Sciatic nerve (tissue), 2 donors: ENCODE results near the gene ZNF837. TPM values are rescaled to one million over a fixed set of nuclear protein-coding genes. Genes with fewer than 3 reads are reported as not detected.
A peak's percentile ranks its signal among the peaks of the same experiment; 100 is the strongest.
"Not testable (repeated sequence)": the region's sequence is repeated elsewhere in the genome, so short reads cannot be mapped to it uniquely, and the experiment has no call there.

Experiments
- ATAC-seq: fragments of 200-7000 bp; cut with Tn5 transposase; one replicate; pipeline ENCODE4 v1.9.1; 2020; ENCODE audit warnings: mild to moderate bottlenecking, moderate library complexity
- DNase-seq: peaks from one replicate; pipeline ENCODE4 v3.0.0-alpha.2; 2020; ENCODE audit warnings: low spot score
- intact Hi-C: fragments of 100-400 bp; cut with DNase I; formaldehyde crosslinking; loops from one replicate; pipeline ENCODE4 v1.14.2; 2022
- total RNA-seq: library from RNA; stranded (reverse); fragmentation: NEBNext Ultra II Directional; extraction: Animal tissue kit (Norgen Biotek cat#: 25700); gene quantifications from one replicate; pipeline ENCODE4 v1.2.1, GENCODE V29; 2021
- donor health status: DM: no; HTN: no; CAD: no.
- donor health status: DM: no; HTN: no; CAD: no.

ZNF837 gene
- 2.0 TPM for total RNA-seq

DNA sequence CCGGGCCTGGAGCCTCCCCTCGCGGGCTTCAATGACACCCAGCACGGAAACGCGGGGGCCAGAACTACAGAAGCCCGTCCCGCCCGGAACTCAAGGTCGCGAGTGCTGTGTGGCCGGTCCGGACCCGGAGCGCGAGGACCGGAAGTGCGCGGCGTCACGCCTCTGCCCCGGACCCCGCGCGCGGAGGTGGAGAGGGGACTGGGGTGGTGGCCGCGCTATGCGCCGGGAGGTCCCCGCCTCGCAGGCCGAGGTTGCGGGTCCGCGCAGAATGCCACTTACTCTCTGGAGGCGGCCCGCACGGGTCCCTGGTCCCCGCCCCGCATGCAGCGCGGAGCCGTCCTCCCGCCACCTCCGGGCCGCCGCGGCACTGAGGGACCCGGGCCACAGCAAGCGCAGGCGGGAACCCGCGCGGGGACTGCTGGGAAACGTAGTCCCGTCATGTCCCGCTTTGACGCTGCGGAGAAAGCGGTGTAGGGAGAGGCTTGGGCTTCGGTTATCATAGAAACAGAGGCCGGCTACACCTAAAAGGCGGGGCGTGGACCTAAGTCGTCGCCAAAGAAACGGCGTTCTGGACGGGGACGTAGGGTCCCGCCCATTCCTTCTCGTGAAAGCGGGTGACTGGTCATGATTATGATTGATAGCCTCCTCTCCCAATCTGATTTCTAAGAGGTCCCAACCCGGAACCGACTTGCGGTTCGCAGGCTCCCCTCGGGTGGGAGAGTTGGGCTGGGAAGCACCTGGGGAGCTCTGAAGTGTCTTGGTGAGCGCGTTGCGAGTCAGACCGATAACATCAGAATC lies at the start of gene ZNF837:
Gene ZNF837 (minus strand): TSS at position 369 of the 798 bp plus-strand sequence. CDS start 11,698 bp downstream, outside the sequence.
- ATAC-seq (peak; percentile 97), DNase-seq (peak; percentile 99)
- intact Hi-C loops, result no loop called here

DNA sequence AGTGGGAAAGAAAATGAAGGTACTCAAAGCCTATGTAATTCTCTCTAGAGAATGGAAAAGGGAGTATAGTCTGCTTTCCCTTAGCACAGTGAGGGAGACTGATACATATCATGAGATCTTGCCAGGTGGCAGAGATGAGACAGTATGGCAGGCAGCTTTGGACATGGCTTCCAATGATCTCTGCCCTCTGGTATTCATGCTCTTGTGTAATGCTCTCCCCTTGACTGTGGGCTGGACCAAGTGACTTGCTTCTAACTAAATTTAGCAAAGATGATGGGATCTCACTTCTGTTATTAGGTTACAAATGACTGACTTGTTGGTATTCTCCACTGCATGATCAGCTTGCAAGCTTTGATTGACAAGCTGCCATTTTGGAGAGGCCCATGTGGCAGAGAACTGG lies 48.9 kb upstream of the ZNF837 start:
- no peak for DNase-seq
- no peak for ATAC-seq
- intact Hi-C loops, result no loop called here

DNA sequence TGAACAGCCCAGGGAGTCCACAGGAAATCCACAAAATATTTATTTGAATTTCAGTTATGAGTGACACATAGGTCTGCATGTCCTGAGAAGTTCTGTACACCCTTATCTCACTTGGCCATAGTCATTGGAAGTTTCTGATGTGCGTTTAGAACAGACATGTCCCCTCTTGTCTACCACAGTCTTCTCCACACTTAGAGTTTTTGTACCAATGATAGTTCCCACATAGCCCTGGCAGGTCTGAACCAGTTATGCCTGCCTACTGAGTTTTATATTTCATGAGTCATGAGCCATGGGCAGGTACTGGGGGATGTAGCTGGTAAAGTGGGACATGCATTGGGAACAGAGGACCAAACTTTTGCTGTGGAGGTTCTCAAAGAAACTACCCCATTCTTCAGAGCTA lies 47.8 kb upstream of the ZNF837 start:
- DNase-seq (no peak), ATAC-seq (no peak)
- intact Hi-C loops, result no loop called here

DNA sequence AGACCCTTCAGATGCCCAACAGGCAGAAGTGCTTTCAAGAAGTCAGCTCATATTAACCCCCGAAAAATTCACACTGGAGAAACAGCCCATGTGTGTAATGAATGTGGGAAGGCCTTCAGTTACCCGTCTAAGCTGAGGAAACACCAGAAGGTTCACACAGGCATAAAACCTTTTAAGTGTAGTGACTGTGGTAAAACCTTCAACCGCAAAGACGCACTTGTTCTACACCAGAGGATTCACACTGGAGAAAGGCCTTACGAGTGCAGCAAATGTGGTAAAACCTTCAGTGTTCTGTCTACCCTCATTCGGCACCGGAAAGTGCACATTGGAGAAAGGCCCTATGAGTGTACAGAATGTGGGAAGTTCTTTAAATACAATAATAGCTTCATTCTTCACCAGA lies 36.2 kb upstream of the ZNF837 start:
- DNase-seq (no peak), ATAC-seq (no peak)
- intact Hi-C loops, result no loop called here

DNA sequence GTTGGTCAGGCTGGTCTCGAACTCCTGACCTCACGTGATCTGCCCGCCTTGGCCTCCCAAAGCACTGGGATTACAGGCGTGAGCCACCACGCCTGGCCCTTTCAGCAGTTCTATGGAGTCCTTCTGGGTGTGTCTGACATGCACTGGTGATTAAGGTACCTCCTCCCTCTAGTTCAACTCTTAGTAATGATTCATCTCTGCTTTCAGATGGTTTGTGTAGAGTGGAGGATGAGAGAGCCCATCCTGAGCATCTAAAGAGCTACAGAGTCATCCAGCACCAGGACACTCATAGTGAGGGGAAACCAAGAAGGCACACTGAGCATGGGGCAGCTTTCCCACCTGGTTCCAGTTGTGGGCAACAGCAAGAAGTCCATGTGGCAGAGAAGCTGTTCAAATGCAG lies 35.8 kb upstream of the ZNF837 start:
- ATAC-seq (no peak), DNase-seq (no peak)
- intact Hi-C loops, result no loop called here

DNA sequence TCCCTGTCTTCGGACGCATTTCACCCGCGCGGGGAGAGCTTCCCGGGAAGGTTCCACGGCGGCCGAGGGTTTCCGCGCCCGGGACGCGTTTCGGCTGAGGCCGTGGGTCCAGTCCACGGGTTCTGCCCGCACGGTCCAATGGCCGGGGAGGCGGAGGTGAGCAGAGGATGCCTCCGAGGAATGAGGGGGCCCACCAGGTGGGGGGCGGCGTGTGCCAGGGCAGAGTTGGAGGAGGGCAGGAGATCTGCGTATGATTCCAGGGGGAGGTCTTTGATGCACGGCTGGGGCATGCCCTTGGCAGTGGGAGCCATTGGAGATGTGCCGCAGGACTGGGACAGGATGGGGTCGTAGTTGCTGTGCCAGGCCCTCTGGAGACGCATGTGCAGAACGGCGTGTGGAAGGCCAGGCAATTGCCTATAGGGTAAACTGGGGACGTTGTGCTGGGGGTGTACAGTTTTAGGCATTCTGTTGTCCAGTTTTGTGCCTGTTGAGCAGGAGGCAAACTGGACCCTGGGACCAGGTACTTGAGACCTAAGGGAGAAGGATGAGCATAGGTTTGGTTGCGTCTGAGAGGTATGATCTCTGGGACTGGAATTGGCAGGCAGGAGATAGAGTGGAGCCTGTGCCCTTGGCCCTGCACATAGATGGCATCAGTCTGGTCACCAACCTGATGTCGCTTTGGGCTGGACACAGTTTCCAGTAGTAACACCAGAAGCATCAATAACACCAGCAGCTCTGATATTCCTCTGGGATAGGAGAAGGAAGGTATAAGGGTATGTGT lies 28.4 kb upstream of the ZNF837 start:
- ATAC-seq (peak; percentile 10), DNase-seq (peak; percentile 67)
- intact Hi-C loops, result no loop called here

DNA sequence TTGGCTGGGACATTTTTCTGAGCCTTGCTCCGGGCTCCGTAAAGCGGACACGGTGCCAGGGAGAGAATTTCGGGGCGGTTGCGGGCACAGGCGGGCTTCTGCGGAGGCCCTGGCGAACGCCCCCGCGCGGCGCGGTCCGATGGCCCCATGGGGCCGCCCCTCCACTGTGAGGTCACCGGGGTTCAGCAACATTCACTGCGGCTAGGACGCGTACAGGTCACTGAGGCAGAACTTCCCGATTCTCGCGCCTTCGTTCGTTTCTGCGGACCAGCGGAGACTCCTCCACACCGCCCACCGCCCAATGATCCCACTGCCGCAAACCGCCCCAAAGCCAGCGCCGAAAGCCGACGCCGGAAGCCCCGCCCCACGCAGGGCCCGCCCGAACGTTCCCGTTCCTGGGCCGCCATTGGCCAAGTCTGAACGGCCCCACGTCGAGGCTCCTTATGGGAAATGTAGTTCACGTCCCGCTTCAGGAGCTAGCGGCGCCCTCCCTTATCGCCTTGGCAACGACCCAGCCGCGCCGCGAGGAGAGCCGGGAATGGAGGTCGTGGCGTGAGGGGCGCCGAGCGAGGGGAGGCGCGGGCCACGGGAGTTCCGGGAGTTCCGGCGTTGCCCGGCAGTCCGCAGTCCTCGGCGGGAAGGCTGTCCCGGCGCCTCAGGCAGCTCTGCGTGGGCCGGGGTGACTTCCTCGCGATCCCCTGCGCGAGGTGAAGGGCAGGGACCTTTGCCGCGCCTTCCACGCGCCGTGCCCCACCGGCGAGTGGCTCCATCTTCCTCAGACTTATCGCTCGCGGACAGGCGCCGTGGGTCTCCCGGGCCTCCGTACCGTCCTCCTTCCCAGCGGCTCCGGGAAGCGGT lies 27.6 kb upstream of the ZNF837 start, which contains the start of gene ZNF584:
Gene ZNF584 (plus strand): TSS at position 498 of the 858 bp plus-strand sequence. CDS start 499 bp downstream, outside the sequence.
- intact Hi-C loops, result no loop called here
- ATAC-seq (peak; percentile 98), DNase-seq (peak; percentile 97)

DNA sequence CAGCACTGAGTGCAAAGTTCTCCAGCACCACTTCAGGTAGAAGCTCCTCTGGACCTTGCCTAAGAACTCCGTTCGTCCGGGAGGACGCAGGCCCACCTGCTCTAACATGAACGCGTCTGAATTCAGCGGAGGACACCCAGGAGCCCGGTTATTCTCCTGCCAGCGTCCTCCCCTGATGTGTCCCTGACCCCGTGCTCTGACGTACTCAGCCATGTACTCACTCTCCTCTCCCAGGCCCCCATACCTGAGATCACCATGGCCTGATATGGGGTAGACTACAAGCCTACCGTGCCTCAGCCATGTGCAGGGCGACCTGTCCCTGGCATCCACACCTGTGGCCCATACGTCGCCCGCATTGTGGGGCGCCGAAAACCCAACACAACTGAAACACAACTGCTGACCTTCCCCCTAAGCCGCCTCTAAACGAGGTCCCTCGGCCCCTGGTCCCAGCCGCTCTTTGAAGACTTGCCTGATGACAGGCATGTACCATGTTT lies 26.9 kb upstream of the ZNF837 start:
- intact Hi-C loops, result no loop called here
- DNase-seq, result no peak
- ATAC-seq, result peak; percentile 35

DNA sequence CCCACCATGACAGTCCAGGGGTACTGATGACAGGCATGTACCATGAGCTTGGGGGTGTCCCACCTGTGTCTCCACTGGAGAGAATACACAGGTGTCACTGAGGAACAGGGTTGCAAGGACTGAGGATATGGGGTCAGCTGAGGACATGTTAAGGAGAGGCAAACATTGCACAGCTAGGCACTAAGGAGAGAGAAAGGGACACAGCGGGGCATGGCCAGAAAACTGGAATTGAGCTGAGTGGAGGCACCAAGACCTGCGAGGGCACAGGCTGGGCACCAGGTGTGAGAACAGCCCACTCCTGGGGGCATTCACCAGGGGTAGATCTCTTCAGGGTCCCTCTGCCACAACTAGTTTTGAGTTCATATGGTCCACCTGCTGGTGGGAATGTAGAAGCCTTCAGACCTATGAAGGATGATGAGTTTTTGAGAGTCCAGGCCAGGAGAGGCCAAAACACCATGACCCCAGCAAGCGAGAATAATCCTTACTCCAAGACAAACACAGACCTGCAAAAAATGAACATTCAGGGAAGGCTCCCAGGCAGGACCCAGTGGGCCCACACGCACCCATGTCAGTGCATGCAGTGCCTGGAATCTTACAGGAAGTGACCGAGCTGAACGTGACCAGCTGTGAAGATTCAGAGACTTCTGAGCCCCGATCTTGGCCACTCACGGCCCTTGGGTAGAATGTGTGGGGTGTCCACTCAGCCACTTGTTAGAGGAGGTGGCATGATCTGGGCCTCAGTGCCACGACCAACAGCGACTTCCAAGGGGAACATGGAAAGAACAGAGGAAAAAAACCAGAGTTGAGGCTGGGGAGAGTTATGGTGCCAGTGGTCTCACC lies 26.2 kb upstream of the ZNF837 start:
- ATAC-seq, result no peak
- intact Hi-C loops, result no loop called here
- no peak for DNase-seq

DNA sequence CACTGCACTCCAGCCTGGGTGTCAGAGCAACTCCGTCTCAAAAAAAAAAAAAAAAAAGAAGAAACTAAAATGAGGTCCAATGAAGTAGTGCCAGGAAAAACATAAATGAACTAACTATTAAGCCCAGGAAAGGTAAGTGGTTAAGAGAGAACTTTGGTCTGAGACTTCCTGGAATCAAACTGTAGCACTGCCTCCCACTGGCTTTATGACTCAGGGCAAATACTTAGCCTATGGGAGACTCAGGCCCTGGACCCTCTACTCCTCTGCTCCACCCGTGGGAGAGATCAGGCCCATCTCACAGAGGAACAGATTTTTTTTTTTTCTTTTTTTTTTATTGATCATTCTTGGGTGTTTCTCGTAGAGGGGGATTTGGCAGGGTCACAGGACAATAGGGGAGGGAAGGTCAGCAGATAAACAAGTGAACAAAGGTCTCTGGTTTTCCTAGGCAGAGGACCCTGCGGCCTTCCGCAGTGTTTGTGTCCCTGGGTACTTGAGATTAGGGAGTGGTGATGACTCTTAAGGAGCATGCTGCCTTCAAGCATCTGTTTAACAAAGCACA lies 23.2 kb upstream of the ZNF837 start:
- ATAC-seq, DNase-seq, intact Hi-C loops: not testable (repeated sequence)

DNA sequence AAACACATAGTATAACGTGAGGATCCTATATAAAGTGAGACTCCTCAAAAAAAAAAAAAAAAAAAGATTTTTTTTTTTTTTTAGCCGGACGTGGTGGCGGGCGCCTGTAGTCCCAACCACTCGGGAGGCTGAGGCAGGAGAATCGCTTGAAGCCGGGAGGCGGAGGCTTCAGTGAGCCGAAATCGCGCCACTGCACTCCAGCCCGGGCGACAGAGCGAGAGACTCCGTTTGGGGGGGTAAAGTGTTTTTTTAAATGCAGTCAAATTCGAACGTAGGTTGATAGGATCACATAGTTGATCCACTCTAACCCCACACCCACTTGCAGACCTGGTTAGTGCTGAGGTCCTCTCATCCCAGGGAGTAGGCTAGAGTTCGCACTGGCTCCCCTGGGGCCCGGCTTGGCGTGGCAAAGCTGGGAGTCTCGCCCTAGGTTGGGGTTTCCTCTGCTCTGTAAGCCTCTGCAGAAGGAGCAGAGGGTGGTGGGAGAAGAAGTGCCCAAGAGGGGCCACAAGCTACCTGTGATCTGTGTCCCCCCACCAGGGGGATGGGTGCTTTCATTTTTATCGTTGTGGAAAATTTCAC lies 21.1 kb upstream of the ZNF837 start:
- intact Hi-C loops, result no loop called here
- ATAC-seq, result no peak
- DNase-seq, result no peak

DNA sequence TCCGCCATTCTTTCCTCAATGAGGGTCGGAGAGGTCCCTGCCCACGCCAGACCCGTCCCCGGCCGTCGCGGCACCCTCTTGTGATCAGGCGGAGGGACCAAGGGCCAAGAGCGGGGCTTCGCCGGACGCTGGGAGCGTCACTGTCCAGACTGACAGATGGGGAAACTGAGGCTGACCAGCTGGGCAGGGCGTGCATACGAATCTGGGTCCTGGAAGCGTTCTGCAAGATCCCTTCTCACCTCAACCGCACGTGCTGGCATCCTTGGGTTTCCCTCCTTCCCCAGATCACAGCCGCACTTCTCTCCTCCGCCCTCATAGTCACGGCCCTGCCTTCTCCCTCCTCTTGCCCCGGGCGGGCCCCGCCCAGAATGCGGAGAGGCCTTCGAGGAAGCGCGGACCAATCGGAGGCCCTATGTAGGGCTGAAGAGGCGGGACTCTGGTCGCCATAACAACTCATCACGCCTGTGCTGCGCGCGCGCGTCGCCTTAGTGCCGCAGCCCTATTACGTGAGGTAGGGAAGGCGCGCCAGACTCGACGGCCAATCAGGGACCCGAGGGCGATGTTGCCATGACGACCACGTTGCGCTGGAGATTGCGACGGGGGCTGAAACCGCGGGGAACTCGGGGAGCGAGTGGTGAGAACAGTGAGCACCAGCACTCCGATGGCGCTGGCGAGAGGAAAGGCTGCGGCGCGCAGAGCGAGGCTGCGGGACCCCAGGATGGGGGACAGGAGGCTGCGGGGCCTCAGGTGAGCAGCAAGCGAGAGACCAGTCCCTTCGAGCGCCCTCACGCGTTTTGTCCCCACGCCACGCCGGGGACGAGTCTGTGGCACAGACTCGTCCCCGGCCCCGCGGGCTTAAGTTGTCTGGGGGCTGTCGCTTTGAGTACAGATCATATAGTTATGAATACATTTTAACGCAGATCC lies 20.3 kb upstream of the ZNF837 start:
- DNase-seq (peak; percentile 100), ATAC-seq (peak; percentile 100)
- intact Hi-C loops, result no loop called here

DNA sequence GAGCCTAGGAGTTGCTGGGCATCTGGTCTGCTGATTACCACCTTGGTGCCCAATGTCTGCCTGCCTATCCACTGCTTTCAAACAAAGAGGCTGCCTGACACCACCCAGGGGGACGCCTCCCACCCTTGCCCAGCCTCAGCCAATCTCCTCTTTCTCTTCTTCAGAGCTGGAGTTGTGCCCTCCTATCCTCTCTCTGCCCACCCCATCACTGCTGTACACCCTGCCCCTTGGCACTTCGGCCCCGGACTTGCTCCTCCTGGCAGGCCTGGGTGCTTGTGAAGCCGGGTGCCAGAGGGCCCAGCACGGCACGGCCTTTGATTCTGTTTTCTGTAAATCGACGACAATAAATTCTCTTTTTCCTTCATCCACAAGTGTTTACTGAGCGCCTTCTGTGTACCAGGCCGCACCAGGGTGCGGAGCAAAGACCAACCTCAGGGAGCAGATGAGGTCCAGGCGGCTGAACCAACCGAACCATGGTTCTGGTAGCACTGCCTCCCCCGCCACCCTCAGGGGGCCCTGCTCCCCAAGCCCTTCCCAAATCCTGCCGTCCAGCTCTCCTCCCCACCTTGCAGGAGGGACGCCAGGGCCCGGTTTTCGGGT lies 19.6 kb upstream of the ZNF837 start:
- no peak for ATAC-seq
- DNase-seq, result no peak
- intact Hi-C loops, result no loop called here

DNA sequence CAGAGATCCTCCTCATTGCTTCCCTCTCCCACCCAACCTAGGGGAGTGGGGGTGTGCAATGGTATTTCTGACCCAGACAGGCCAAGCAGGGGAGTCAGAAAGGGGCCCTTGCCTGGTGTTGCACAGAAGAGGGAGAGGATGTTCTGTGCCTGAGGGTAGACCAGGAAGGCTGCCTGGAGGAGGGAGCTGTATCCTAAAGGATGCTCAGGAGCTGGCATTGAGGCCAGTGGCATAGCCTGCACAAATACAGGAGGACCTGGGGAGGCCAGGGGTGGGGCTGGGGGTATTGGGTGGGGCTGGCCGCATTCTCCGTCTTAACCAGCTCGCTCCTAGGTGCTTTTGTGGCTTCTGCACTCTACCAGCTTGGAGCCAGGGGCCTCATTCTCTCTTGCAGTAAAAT lies 19.1 kb upstream of the ZNF837 start:
- ATAC-seq (no peak), DNase-seq (no peak)
- intact Hi-C loops, result no loop called here

DNA sequence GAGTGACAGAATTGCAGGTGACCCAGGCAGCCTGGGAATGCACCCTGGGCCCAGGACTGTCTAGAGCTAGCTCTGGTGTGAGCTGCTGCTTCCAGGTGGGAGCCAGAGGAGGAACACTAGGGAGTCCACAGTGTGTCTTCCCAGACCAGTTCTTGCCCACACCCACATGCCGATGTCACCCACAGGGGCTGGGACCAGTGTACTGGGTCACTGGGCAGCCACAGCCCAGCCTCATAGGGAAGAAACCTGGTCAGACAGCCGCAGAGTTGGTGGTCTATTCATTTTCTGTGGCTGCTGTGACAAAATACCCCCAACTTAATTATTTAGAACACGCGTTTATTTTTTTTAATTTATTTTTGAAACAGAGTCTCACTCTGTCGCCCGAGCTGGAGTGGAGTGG lies 17.7 kb upstream of the ZNF837 start:
- ATAC-seq, result no peak
- intact Hi-C loops, result no loop called here
- no peak for DNase-seq

DNA sequence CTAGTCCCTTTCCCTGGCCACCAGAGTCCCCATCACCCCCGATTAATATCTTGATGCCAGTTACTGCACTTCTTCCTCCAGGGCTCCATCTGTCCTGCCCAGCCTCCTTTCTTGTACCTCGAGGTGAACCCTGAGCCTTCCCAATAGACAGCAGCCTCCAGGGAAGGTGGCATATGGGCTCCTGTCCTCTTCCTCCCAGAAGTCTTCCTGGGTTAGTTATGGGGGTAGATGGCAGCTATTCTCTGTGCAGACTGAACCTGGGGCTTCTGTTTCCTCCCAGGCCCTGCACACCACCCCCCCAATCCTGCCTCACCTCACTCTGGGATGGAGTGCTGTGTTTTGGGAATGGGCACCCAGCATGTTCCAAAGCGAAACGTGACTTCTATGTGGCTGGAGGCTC lies 17.3 kb upstream of the ZNF837 start:
- intact Hi-C loops, result no loop called here
- DNase-seq (no peak), ATAC-seq (no peak)
